Breast epithelium (tissue), 3 donors: ENCODE results near the gene AHCYL2.

Experiments used
- POLR2A ChIP-seq: fragments of 450-650 bp; IDR thresholded peaks from one replicate; pipeline ENCODE4 v1.6.1; 2016; ENCODE audit warnings: antibody characterized with exemption, mild to moderate bottlenecking, moderate library complexity
- TF ChIP-seq, protein P1 (sequence below), 3 donors: fragments of 450-650 bp; IDR thresholded peaks; one replicate each; pipeline ENCODE4 v1.5.1; 2016 to 2017; ENCODE audit warnings: antibody characterized with exemption in 3 of 3, mild to moderate bottlenecking in 3 of 3, moderate library complexity in 3 of 3

DNA sequence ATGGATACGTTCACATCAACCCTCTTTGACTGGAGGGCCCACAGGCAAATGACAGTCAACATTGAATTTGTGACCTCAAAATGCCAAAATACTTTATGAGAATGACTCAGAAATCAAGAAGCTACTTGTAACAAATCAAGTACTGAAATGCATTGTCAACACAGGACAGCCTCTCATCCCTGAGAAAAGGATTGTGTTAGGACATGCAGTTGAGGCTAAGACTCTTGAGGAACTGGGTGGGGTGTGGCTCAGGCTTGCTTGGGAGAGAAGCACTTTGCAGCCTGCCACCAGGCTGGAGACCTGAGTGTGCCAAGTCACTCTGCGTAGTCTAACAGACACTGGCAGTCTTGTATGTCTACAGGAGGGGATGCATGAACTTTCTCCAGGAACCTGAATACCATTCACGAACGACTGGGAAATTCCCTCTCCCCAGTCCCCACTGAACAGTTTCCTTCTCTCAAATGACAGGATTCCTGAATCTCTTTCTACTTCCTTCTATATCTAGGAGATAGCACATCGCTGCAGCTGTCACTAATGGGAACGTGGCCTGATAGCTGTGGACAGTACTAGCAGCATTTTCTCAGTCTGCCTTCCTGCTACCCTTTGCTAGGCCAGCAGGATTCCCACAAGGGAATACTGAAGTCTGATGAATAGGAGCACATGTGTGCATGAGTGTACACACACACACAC, 39.7 kb upstream of the AHCYL2 start:
- no peak for TF ChIP-seq POLR2A
- TF ChIP-seq, protein P1, sequence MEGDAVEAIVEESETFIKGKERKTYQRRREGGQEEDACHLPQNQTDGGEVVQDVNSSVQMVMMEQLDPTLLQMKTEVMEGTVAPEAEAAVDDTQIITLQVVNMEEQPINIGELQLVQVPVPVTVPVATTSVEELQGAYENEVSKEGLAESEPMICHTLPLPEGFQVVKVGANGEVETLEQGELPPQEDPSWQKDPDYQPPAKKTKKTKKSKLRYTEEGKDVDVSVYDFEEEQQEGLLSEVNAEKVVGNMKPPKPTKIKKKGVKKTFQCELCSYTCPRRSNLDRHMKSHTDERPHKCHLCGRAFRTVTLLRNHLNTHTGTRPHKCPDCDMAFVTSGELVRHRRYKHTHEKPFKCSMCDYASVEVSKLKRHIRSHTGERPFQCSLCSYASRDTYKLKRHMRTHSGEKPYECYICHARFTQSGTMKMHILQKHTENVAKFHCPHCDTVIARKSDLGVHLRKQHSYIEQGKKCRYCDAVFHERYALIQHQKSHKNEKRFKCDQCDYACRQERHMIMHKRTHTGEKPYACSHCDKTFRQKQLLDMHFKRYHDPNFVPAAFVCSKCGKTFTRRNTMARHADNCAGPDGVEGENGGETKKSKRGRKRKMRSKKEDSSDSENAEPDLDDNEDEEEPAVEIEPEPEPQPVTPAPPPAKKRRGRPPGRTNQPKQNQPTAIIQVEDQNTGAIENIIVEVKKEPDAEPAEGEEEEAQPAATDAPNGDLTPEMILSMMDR (IDR thresholded peaks at IDR 0.05), result no peak
